Left kidney (tissue), 2 donors: ENCODE results near the gene DOCK4. TPM values are rescaled to one million over a fixed set of nuclear protein-coding genes. Genes with fewer than 3 reads are reported as not detected.

Source experiments
- DNase-seq: peaks from one replicate; pipeline ENCODE4 v3.0.0-alpha.2; 2013
- polyA plus RNA-seq: library from polyadenylated mRNA; unstranded; fragments of 120-200 nt; gene quantifications from one replicate; pipeline ENCODE4 v1.2.1, GENCODE V29; 2013; ENCODE audit not compliant: insufficient read length

Gene DOCK4
- polyA plus RNA-seq, 1 donor: 30.4 TPM

GRCh38 chr7:111758332-111758731, 447.9 kb downstream of the DOCK4 start:
- DNase-seq: no peak

- no peak for DNase-seq
Measured at GRCh38 chr7:111756687-111757178, 449.5 kb downstream of the DOCK4 start.

GRCh38 chr7:111755383-111755782, 450.8 kb downstream of the DOCK4 start:
- no peak for DNase-seq

- DNase-seq: no peak
Measured at GRCh38 chr7:111753968-111754367, 452.2 kb downstream of the DOCK4 start.

GRCh38 chr7:111752022-111752582, 454.1 kb downstream of the DOCK4 start:
- no peak for DNase-seq

- DNase-seq: no peak
Measured at GRCh38 chr7:111750878-111751277, 455.3 kb downstream of the DOCK4 start.

- DNase-seq: no peak
Measured at GRCh38 chr7:111750228-111750627, 456.0 kb downstream of the DOCK4 start.

GRCh38 chr7:111749625-111750024, 456.6 kb downstream of the DOCK4 start:
- DNase-seq: no peak

GRCh38 chr7:111747718-111748117, 458.5 kb downstream of the DOCK4 start:
- DNase-seq: no peak

GRCh38 chr7:111746950-111747349, 459.2 kb downstream of the DOCK4 start:
- no peak for DNase-seq

- no peak for DNase-seq
Measured at GRCh38 chr7:111744501-111745155, 461.6 kb downstream of the DOCK4 start.

GRCh38 chr7:111743244-111743847, 462.9 kb downstream of the DOCK4 start:
- DNase-seq: no peak

GRCh38 chr7:111741811-111742240, 464.4 kb downstream of the DOCK4 start:
- DNase-seq: peak; percentile 71

GRCh38 chr7:111740942-111741341, 465.3 kb downstream of the DOCK4 start:
- no peak for DNase-seq

- no peak for DNase-seq
Measured at GRCh38 chr7:111736552-111736874, 469.7 kb downstream of the DOCK4 start.

- peak; percentile 70 for DNase-seq
Measured at GRCh38 chr7:111735661-111736551, 470.3 kb downstream of the DOCK4 start.

GRCh38 chr7:111734954-111735660, 471.1 kb downstream of the DOCK4 start:
- DNase-seq: no peak

- DNase-seq: no peak
Measured at GRCh38 chr7:111732923-111733322, 473.3 kb downstream of the DOCK4 start.

- DNase-seq: no peak
Measured at GRCh38 chr7:111730476-111731300, 475.5 kb downstream of the DOCK4 start.

GRCh38 chr7:111730057-111730456, 476.1 kb downstream of the DOCK4 start:
- no peak for DNase-seq

GRCh38 chr7:111729483-111729882, 476.7 kb downstream of the DOCK4 start:
- no peak for DNase-seq
